HEK293 (cell line): ENCODE results near the gene PEX26.
"Not testable (repeated sequence)": the region's sequence is repeated elsewhere in the genome, so short reads cannot be mapped to it uniquely, and the experiment has no call there.

Experiments
- CTCF ChIA-PET: fragments of 350-600 bp; formaldehyde crosslinking; extraction: SDS; loops from one replicate; lab custom pipeline; 2021; ENCODE audit warnings: antibody characterized with exemption; lab: Yijun Ruan, JAX
- POLR2A ChIA-PET: fragments of 300-600 bp; formaldehyde crosslinking; extraction: SDS; loops from one replicate; lab custom pipeline; 2020; ENCODE audit warnings: antibody characterized with exemption, inconsistent platforms; lab: Yijun Ruan, JAX
- H3K27ac ChIP-seq: fragments of 200-500 bp; sonication (Bioruptor generic); 2 replicates; pipeline ENCODE4 v1.5.1; 2014; ENCODE audit warnings: low read depth, low read length, control low read depth, inconsistent platforms; ENCODE audit errors: extremely low read depth
- H3K36me3 ChIP-seq, 2 experiments: fragments of 200-500 bp in 1 of 2; sonication (Bioruptor generic) in 1 of 2; 1 replicate in 1 of 2; 2 replicates in 1 of 2; pipeline ENCODE4 v1.5.1; 2014 to 2017; ENCODE audit warnings: inconsistent platforms in 2 of 2, low read length in 2 of 2; ENCODE audit not compliant: control insufficient read depth in 2 of 2, insufficient read depth in 1 of 2
- H3K4me1 ChIP-seq: fragments of 200-500 bp; sonication (Bioruptor generic); 2 replicates; pipeline ENCODE4 v1.5.1; 2014; ENCODE audit warnings: mild to moderate bottlenecking, low read length, inconsistent platforms; ENCODE audit not compliant: control insufficient read depth, insufficient read depth
- H3K4me3 ChIP-seq: 2 replicates; pipeline ENCODE4 v1.5.1; 2011; ENCODE audit warnings: low read depth, mild to moderate bottlenecking, control low read depth, low read length, moderate library complexity
- H3K9me3 ChIP-seq: fragments of 200-500 bp; sonication (Bioruptor generic); 2 replicates; pipeline ENCODE4 v1.5.1; 2014; ENCODE audit warnings: low read depth, low read length, inconsistent platforms; ENCODE audit not compliant: control insufficient read depth, insufficient read depth
- HOXC10 ChIP-seq: sonication (generic); formaldehyde crosslinking; IDR thresholded peaks from 2 replicates; pipeline ENCODE4 v1.8.1; 2023; ENCODE audit warnings: mild to moderate bottlenecking, missing genetic modification reagents
- HOXD13 ChIP-seq: sonication (generic); formaldehyde crosslinking; IDR thresholded peaks from 2 replicates; pipeline ENCODE4 v1.8.0; 2022; ENCODE audit warnings: missing genetic modification reagents, borderline replicate concordance
- KLF16 ChIP-seq: fragments of 450-650 bp; formaldehyde crosslinking; IDR thresholded peaks from 2 replicates; pipeline ENCODE4 v1.5.1; 2017; ENCODE audit warnings: missing biosample characterization, missing genetic modification characterization
- OVOL3 ChIP-seq: fragments of 450-650 bp; formaldehyde crosslinking; IDR thresholded peaks from 2 replicates; pipeline ENCODE4 v1.5.1; 2016; ENCODE audit warnings: missing biosample characterization, missing genetic modification characterization
- PRDM2 ChIP-seq: fragments of 450-650 bp; formaldehyde crosslinking; IDR thresholded peaks from 2 replicates; pipeline ENCODE4 v1.5.1; 2016; ENCODE audit warnings: missing biosample characterization, missing genetic modification characterization, borderline replicate concordance
- SP2 ChIP-seq: fragments of 450-650 bp; formaldehyde crosslinking; IDR thresholded peaks from 2 replicates; pipeline ENCODE4 v1.5.1; 2016; ENCODE audit warnings: missing biosample characterization, missing genetic modification characterization
- YY1 ChIP-seq: fragments of 450-650 bp; formaldehyde crosslinking; IDR thresholded peaks from 2 replicates; pipeline ENCODE4 v1.5.1; 2018; ENCODE audit warnings: missing biosample characterization, missing genetic modification characterization
- ZEB2 ChIP-seq: fragments of 450-650 bp; formaldehyde crosslinking; IDR thresholded peaks from 2 replicates; pipeline ENCODE4 v1.5.1; 2016; ENCODE audit warnings: missing biosample characterization, missing genetic modification characterization
- ZNF184 ChIP-seq: fragments of 450-650 bp; IDR thresholded peaks from 2 replicates; pipeline ENCODE4 v1.5.1; 2018; ENCODE audit warnings: missing biosample characterization, mild to moderate bottlenecking, missing genetic modification characterization
- ZNF211 ChIP-seq: fragments of 450-650 bp; formaldehyde crosslinking; IDR thresholded peaks from 2 replicates; pipeline ENCODE4 v1.5.1; 2016; ENCODE audit warnings: low read depth, missing biosample characterization, missing genetic modification characterization
- ZNF221 ChIP-seq: fragments of 450-650 bp; formaldehyde crosslinking; IDR thresholded peaks from 2 replicates; pipeline ENCODE4 v1.5.1; 2017; ENCODE audit warnings: missing biosample characterization, missing genetic modification characterization, borderline replicate concordance
- ZNF404 ChIP-seq: fragments of 450-650 bp; formaldehyde crosslinking; IDR thresholded peaks from 2 replicates; pipeline ENCODE4 v1.5.1; 2017; ENCODE audit warnings: missing biosample characterization, missing genetic modification characterization
- ZNF555 ChIP-seq: fragments of 450-650 bp; formaldehyde crosslinking; conservative IDR thresholded peaks from 2 replicates; pipeline ENCODE4 v1.5.1; 2017; ENCODE audit warnings: missing biosample characterization, mild to moderate bottlenecking, missing genetic modification characterization, inconsistent platforms
- ZNF629 ChIP-seq: fragments of 450-650 bp; formaldehyde crosslinking; IDR thresholded peaks from 2 replicates; pipeline ENCODE4 v1.5.1; 2017; ENCODE audit warnings: missing biosample characterization, missing genetic modification characterization
- ZNF785 ChIP-seq: fragments of 450-650 bp; formaldehyde crosslinking; IDR thresholded peaks from 2 replicates; pipeline ENCODE4 v1.5.1; 2016; ENCODE audit warnings: missing biosample characterization, missing genetic modification characterization
- ZXDB ChIP-seq: fragments of 450-650 bp; formaldehyde crosslinking; IDR thresholded peaks from 2 replicates; pipeline ENCODE4 v1.5.1; 2016; ENCODE audit warnings: missing biosample characterization, missing genetic modification characterization
- TF ChIP-seq, protein P1 (sequence below): fragments of 450-650 bp; formaldehyde crosslinking; IDR thresholded peaks from 2 replicates; pipeline ENCODE4 v1.5.1; 2016; ENCODE audit warnings: missing biosample characterization, missing genetic modification characterization
- TF ChIP-seq, protein P2 (sequence below): fragments of 450-650 bp; formaldehyde crosslinking; IDR thresholded peaks from 2 replicates; pipeline ENCODE4 v1.5.0; 2017; ENCODE audit warnings: missing biosample characterization, missing genetic modification characterization, borderline replicate concordance
- TF ChIP-seq, protein P3 (sequence below): fragments of 450-650 bp; IDR thresholded peaks from 2 replicates; pipeline ENCODE4 v1.5.1; 2018; ENCODE audit warnings: missing biosample characterization, mild to moderate bottlenecking, missing genetic modification characterization

PEX26 gene

DNA sequence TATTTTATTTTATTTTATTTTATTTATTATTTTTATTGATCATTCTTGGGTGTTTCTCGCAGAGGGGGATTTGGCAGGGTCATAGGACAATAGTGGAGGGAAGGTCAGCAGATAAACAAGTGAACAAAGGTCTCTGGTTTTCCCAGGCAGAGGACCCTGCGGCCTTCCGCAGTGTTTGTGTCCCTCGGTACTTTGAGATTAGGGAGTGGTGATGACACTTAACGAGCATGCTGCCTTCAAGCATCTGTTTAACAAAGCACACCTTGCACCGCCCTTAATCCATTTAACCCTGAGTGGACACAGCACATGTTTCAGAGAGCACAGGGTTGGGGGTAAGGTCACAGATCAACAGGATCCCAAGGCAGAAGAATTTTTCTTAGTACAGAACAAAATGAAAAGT is 36.9 kb upstream of the PEX26 start:
- H3K4me1 ChIP-seq, H3K4me3 ChIP-seq, CTCF ChIA-PET, POLR2A ChIA-PET, H3K27ac ChIP-seq, H3K36me3 ChIP-seq, H3K9me3 ChIP-seq: not testable (repeated sequence)

DNA sequence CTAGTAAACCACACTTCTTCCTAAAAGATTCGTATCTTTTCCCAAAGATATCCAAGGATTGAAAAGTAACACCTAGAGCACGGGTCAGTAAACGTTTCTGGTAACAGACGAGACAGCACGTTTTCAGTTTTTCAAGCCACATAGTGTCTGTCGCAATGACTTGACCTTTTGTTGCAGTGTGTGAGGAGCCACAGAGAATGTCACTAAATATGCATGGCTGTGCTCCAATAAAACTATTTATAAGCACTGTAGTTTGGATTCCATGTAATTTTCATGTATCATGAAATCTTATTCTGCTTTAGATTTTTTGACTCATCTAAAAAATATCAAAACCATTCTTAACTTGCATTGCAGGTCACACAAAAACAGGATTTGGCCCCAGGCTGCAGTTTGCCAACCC is 35.1 kb upstream of the PEX26 start:
- Histone ChIP-seq H3K4me1 (no peaks in the 10 kb centered on the region), H3K4me3 (no peak overlapping the region)
- no peak for TF ChIP-seq OVOL3
- TF ChIP-seq ZNF555 (tag by site-specific recombination): no peak
- TF ChIP-seq SP2: no peak
- no peak for TF ChIP-seq KLF16 (tag by site-specific recombination)
- TF ChIP-seq ZNF404: no peak
- TF ChIP-seq HOXD13 (CRISPR knock-in tag): no peak
- no peak for TF ChIP-seq HOXC10
- no peak for TF ChIP-seq PRDM2 (tag by site-specific recombination)
- no peak for TF ChIP-seq ZNF785 (tag by site-specific recombination)
- no peak for TF ChIP-seq ZNF629
- TF ChIP-seq ZXDB (tag by site-specific recombination): no peak
- TF ChIP-seq, protein P1, sequence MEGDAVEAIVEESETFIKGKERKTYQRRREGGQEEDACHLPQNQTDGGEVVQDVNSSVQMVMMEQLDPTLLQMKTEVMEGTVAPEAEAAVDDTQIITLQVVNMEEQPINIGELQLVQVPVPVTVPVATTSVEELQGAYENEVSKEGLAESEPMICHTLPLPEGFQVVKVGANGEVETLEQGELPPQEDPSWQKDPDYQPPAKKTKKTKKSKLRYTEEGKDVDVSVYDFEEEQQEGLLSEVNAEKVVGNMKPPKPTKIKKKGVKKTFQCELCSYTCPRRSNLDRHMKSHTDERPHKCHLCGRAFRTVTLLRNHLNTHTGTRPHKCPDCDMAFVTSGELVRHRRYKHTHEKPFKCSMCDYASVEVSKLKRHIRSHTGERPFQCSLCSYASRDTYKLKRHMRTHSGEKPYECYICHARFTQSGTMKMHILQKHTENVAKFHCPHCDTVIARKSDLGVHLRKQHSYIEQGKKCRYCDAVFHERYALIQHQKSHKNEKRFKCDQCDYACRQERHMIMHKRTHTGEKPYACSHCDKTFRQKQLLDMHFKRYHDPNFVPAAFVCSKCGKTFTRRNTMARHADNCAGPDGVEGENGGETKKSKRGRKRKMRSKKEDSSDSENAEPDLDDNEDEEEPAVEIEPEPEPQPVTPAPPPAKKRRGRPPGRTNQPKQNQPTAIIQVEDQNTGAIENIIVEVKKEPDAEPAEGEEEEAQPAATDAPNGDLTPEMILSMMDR (tag by site-specific recombination): no peak
- TF ChIP-seq, protein P2, sequence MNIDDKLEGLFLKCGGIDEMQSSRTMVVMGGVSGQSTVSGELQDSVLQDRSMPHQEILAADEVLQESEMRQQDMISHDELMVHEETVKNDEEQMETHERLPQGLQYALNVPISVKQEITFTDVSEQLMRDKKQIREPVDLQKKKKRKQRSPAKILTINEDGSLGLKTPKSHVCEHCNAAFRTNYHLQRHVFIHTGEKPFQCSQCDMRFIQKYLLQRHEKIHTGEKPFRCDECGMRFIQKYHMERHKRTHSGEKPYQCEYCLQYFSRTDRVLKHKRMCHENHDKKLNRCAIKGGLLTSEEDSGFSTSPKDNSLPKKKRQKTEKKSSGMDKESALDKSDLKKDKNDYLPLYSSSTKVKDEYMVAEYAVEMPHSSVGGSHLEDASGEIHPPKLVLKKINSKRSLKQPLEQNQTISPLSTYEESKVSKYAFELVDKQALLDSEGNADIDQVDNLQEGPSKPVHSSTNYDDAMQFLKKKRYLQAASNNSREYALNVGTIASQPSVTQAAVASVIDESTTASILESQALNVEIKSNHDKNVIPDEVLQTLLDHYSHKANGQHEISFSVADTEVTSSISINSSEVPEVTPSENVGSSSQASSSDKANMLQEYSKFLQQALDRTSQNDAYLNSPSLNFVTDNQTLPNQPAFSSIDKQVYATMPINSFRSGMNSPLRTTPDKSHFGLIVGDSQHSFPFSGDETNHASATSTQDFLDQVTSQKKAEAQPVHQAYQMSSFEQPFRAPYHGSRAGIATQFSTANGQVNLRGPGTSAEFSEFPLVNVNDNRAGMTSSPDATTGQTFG (tag by site-specific recombination): no peak
- no peak for TF ChIP-seq YY1
- TF ChIP-seq ZNF184: no peak
- no peak for TF ChIP-seq ZNF221 (tag by site-specific recombination)
- TF ChIP-seq ZNF211: no peak
- TF ChIP-seq, protein P3, sequence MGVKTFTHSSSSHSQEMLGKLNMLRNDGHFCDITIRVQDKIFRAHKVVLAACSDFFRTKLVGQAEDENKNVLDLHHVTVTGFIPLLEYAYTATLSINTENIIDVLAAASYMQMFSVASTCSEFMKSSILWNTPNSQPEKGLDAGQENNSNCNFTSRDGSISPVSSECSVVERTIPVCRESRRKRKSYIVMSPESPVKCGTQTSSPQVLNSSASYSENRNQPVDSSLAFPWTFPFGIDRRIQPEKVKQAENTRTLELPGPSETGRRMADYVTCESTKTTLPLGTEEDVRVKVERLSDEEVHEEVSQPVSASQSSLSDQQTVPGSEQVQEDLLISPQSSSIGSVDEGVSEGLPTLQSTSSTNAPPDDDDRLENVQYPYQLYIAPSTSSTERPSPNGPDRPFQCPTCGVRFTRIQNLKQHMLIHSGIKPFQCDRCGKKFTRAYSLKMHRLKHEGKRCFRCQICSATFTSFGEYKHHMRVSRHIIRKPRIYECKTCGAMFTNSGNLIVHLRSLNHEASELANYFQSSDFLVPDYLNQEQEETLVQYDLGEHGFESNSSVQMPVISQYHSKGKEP: no peak
- no peak for TF ChIP-seq ZEB2
- TF ChIP-seq, all 188 proteins: peak for 0
- Histone ChIP-seq H3K36me3 (no peaks in the 10 kb centered on the region), H3K27ac (no peak overlapping the region), H3K9me3 (no peaks in the 10 kb centered on the region)
- ChIA-PET POLR2A (no interaction called here), CTCF (interaction anchor here (0.7 to 2.8 kb wide), 2 partner anchors 33 to 157 kb away, joined by 4 to 10 read pairs; no protein-coding TSS in a partner anchor)
